Endometrial microvascular endothelial cells (primary cell): ENCODE results near the gene RTP3. TPM values are rescaled to one million over a fixed set of nuclear protein-coding genes. Genes with fewer than 3 reads are reported as not detected.
"Not testable (repeated sequence)": the region's sequence is repeated elsewhere in the genome, so short reads cannot be mapped to it uniquely, and the experiment has no call there.

ENCODE experiments used
- in situ Hi-C: cut with HindIII; loops from 2 replicates; pipeline ENCODE4 v1.10.0; 2017; ENCODE audit warnings: low sequenced_read_pairs, low pct_unique_long_range_greater_than_20kb; ENCODE audit errors: inconsistent ontology term
- total RNA-seq: library from RNA; depleted of rRNA; stranded (reverse); fragments of >200 nt; gene quantifications from one replicate; pipeline ENCODE4 v1.2.3, GENCODE V29; 2015; ENCODE audit errors: inconsistent ontology term

The RTP3 gene
- total RNA-seq, 1 donor from 2014 or later: not detected

- in situ Hi-C loops: no loop called here
Observed at GRCh38 chr3:46538803-46539442, 41.1 kb downstream of the RTP3 start.

- in situ Hi-C loops: no loop called here
Observed at GRCh38 chr3:46539443-46540005, 41.7 kb downstream of the RTP3 start.

- in situ Hi-C loops: no loop called here
Observed at GRCh38 chr3:46540550-46540949, 42.8 kb downstream of the RTP3 start.

GRCh38 chr3:46541835-46542234 lies 44.1 kb downstream of the RTP3 start:
- in situ Hi-C loops: no loop called here

- in situ Hi-C loops: no loop called here
Observed at GRCh38 chr3:46542344-46542743, 44.6 kb downstream of the RTP3 start.

- in situ Hi-C loops: no loop called here
Observed at GRCh38 chr3:46542801-46543201, 45.0 kb downstream of the RTP3 start.

- in situ Hi-C loops: no loop called here
Observed at GRCh38 chr3:46544771-46545503, 47.2 kb downstream of the RTP3 start.

- in situ Hi-C loops: no loop called here
Observed at GRCh38 chr3:46545818-46546630, 48.2 kb downstream of the RTP3 start.

- in situ Hi-C loops: no loop called here
Observed at GRCh38 chr3:46546896-46547440, 49.2 kb downstream of the RTP3 start.

GRCh38 chr3:46548611-46549010 lies 50.8 kb downstream of the RTP3 start:
- in situ Hi-C loops: not testable (repeated sequence)

- in situ Hi-C loops: no loop called here
Observed at GRCh38 chr3:46549408-46549904, 51.7 kb downstream of the RTP3 start.

- in situ Hi-C loops: no loop called here
Observed at GRCh38 chr3:46549989-46550388, 52.2 kb downstream of the RTP3 start.

Other genes with a start within 250 kb of the RTP3 start
- not detected for gene CCR2, start 143.9 kb upstream of the RTP3 start, total RNA-seq
- gene CCR5, start 127.0 kb upstream of the RTP3 start, total RNA-seq: not detected
- 14.6 TPM for gene CCRL2, start 90.7 kb upstream of the RTP3 start, total RNA-seq
- 0.65 TPM for gene LTF, start 33.1 kb upstream of the RTP3 start, total RNA-seq
- gene LRRC2, start 68.3 kb downstream of the RTP3 start, total RNA-seq: 0.37 TPM
- gene FAM240A, start 114.5 kb downstream of the RTP3 start, total RNA-seq: not detected
- 6.8 TPM for gene ALS2CL, start 195.7 kb downstream of the RTP3 start, total RNA-seq
- gene TMIE, start 203.4 kb downstream of the RTP3 start, total RNA-seq: not detected
- gene PRSS50, start 219.9 kb downstream of the RTP3 start, total RNA-seq: not detected